ENCODE results near the gene OGFOD2.

The OGFOD2 gene

DNA sequence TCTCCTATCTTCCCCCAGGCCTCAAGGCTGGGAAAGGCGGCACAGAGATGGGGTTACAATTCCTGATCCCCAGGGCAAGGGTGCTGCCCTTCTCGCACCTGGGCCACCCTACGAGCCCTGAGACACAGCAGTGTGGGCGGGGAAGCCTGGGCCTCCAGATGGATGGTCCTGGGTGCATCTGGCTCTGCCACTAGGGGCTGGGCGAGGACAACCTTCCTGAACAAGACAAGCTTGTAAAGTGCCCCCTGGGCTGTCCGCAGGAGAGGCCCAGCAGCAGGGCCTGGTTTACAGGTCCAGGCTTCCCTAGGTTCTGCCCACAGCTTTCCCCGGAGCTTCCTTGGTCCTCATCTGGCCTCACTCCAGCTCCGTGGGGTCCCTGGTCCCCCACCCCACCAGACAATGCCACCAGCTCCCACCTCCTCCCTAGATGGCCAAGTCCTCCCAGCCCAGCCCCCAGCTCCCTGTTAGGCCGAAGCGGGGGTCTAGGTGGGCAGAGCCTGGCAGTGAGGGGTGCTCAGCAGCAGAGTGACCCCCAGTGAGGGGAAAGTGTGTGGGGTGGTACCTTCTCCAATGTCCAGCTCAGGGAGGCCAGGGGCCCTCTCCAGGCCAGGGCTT, 14.3 kb downstream of the OGFOD2 start:
- no peak for DNase-seq

DNA sequence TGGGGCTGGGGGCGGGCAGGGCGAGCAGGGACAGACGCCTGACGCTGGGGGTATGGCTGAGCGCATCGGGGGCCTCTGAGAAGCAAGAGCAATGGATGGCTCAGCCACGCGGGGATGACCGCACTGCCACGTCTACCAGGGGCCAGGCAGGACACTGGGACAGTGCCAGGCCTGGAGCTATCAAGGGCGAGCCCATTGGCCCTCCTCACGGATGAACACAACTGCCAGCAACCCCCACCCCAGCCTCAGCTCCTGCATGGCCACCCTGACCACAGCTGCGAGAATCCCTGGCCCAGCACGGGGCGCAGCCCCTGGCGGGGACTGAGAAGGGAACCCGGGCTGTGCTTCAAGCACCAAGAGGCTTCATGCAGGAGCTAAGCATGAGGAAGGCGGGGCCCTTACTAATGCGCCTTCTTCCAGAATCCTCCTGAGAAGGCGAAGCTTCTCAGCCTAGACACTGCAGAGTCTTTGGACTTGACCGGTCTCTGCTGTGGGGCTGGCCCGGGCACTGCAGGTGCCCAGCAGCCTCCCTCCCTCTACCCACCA, 14.9 kb downstream of the OGFOD2 start:
- no peak for DNase-seq

GRCh38 chr12:122990561-122990960, 15.5 kb downstream of the OGFOD2 start:
- no peak for DNase-seq

DNA sequence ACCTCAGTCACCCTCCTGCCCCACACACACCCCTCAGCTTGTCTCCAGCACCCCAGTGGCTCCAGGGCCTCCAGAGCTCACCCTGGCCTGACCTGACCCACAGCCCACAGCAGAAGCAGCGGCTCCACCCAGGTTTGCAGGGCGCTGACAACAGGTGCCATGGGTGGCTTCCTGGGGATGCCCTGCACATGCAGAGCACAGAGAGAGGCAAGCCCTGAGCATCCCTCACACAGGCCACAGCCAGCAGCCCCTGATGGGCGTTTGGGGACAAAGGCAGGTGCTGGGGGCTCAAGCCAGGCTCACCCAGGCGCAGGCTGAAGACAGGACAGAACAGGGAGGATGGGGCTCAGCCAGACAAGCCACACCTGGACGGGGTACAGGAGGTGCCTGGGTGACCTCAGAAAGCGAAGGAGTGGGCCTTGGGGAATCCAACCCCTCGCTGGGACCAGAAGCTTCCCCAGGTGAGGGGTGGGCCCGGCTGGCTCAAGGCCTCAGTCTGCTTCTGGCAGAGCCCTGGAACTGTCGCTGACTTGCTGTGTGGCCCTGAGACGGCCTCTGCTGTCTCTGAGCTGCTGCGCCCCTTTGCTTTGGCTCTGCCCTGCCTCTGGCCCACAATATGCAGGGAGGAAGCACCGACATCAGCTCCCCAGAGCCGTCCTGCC, 16.0 kb downstream of the OGFOD2 start:
- no peak for DNase-seq

DNA sequence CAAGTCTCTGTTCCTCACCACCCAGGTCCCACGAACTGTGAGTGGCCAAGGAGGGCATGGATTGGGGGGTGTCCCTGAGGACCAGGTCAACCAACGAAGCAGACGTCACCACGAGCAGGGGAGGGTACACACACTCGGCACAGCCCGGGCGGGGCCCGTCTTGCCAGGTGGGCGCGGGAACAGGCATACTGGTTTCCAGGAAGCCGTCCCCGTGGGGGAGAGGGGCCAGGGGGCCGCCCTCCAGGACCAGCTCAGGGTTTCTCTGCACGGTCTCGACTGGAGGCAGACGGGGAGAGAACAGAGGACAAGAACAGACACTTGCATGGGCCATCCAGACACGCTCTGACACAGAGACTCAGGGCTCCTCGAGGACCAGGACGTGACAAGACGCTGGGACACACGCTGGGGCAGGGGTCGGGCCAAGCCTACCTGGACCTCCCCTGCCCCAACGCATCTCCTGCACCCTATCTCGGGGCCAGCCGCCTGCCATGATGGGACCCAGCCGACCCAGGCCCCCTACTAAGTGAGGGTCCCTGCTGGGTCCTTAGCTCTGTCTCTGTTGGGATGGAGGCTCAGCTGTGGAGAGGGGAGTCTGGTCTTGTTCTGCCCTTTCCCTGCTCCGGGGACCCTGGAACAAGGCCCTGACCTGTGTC, 16.7 kb downstream of the OGFOD2 start:
- DNase-seq = no peak

DNA sequence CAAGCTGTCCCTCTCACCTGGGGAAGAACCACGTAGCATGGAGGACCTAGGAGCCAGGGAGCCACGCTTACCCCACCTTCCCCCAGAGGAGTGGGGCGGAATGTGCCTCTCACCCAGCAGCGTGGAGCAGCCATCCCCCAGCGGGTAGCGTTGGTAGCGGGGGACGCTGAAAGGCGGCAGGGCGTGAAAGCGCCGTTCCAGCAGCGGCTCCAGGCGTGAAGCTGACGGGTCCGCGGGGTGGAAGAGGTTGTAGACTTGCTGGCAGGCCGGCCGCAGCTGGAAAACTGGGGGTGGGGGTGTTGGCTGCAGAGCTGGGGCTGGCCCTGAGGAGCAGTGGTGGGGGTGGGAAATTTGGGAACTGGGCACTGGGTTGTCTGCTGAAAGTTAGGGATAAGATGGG, 17.3 kb downstream of the OGFOD2 start:
- no peak for DNase-seq

DNA sequence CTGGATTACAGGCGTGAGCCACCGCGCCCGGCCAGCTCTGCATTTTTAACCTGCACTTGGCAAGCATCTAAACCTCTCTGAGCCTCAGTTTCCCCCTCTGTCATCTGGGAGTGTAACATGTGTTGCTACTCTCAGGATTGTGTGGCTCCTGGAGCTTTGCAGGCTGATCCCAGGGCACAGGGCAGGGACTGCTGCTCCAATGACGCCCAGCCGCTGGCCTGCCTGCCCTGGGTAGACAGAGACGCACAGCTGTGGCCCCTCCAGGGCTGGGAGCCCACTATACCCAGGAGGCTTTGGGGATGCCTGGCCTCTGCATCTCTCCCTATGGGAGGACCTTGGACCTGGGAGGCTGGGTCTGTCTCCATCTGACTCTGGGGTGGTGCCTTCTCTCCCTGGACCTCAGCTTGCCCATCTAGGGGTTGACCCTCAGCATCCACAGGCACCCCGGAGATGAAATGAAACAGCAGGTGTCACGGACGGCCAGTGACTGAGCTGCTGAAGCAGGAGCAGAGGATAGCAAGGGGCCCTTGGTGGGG, 19.2 kb downstream of the OGFOD2 start:
- DNase-seq = no peak

DNA sequence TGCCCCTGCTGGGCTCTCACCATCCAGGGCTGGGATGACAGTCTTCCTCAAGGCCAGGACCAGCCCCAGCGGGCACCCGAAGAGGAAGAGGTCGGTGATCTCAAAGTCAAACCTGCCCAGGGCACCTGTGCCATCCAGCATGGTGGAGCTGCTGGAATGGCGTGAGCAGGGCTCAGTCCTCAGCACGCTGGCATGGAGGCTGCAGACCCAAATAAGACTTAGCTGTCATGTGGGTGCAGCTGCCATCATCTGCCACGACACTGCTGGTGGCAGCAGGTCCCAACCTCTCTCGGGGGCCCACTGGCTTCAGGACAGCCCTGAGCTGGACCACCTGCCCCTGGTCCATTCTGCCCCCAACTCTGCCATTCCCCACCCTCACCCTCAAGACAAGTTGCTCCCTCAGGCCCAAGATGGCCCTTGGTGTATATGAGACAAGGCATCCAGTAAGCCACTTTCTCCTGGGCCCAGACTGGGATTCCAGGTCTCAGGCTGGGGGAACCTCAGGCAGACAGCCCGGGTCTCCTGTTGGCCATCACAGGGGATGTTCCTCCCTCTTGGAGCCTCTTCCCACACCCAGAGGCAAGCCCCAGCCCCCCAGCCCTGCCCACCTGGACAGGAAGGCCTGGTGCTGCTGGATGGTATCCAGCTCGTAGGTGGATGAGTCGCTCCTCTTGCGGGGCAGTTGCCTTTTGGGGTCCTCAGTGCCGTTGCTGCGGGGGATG, 19.9 kb downstream of the OGFOD2 start:
- no peak for DNase-seq

DNA sequence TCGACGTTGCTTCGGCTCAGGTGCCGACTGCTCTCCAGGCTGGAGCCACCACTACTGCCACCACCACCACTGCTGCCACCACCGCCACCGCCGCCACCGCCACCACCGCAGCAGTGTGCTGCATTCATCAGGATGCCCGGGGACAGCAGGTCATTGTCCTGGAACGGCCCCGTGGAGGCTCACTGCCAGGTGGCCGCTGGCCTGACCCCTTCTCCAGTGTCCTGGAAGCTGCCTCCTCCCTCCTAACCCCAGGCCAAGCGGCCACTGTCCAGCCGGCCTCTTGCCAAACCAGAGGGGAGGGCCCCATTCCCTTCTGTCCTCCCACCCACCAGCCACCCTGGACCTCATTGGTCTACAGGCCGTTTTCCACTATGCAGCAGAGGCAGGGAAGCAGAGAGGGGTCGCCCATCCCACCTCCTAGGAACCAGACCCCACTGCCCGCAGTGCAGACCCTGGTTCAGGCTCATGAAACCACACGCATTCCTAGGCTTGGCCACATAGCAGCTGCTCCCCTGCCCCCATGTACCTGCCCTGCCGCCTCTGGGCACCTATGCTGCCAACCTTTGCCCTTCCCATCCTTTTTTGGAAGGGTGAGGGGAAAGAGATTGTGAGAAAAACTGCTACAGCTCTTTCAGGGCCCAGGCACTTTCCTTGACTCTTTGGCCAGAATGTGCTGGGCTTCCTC, 20.6 kb downstream of the OGFOD2 start:
- DNase-seq = peak in 2 of 14 donors; percentile 25 to 38

DNA sequence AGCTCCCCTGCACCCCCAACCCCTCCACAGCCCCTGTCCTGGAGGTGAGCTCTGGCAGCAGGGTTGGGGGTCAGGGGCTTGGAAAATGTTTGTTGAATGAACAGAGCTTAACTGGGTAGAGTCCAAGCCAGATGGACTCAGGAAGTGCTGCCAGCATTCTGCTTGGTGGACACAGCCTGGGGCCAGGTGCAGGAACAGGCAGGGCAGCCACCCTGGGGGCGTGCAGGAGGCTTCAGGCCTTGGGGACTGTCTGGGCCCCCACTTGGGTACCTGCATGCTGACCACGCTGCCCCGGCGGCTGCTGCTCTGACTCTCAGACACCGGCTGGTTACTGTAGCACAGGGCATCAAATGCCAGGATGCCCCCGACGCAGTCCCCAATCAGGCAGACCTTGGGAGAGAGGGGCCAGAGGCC, 21.2 kb downstream of the OGFOD2 start:
- no peak for DNase-seq

DNA sequence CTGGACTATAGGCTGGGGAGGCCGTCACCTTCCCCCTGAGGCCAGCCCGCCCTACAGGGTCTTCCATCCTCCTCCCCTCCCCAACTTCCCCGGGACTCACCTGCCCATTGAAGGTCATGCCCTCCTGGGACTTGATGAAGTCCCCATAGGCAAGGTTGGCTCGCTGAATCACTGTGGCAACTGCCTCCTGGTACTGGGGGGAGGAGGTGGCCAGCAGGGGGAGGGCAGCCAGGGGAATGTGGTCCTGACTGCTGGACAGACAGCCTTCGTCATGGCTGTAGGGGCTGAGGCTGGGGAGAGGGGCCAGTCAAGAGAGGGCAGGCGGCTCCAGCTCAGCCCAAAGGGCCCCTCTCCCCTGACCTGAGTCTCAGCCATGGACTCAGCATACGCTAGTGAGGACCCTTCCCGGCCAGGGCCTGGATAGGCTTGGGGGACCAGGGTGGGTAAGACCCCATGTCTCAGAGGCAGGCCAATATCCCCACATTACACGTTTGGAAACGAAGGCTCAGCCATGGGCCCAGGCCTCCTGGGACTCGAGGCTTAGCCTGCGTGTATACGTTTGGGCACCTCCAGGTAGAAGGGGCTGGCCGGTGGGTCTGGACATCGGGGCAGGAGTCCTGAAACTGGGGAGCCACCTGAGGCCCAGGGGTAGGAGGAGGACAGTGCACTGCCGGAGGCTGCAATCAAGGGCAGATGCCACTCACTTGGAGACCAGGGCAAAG, 21.7 kb downstream of the OGFOD2 start:
- DNase-seq = no peak

DNA sequence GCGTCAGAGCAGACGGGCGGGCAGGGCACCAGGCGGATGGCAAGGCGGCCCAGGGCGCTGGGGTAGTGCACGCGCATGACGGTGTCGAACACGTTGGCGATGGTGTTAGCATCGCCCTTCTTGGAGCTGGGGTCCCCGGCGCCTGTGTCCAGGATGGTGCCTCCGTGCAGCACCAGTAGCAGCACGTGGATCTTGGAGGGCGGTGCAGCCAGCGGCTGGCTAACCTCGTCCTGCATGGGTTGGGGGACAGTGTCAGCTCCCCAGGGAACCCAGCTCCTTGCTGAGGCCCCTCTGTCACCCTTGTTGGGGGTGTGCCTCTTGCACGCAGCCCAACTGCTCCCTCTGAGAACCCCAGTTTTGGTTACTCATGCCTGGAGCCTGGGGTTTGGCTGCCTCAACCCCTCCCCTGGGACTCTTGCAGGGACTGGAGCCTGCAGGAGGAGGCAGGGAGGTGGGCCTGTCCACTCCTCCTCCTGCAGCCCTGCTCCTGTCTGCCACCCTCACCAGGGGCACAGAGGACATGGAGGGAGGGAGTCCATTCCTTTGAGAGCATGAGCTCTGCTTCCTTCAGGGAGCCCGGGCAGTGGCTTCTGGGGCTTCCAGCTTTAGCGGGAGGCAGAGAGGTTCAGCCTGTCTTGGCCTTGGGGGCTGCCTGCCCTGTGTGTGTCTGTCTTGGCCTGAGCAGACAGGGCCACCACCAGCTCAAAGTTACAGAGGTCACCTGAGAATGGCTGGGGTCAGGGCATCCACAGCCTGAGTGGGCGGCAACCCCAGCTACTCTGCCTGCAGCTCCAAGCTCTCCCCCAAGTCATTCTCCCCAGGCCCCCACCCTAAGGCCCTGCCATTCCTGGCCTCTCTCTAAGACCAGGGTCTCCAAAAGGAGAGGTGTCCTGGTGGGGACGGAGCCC, 22.6 kb downstream of the OGFOD2 start:
- no peak for DNase-seq

GRCh38 chr12:122998316-122998715, 23.3 kb downstream of the OGFOD2 start:
- no peak for DNase-seq

DNA sequence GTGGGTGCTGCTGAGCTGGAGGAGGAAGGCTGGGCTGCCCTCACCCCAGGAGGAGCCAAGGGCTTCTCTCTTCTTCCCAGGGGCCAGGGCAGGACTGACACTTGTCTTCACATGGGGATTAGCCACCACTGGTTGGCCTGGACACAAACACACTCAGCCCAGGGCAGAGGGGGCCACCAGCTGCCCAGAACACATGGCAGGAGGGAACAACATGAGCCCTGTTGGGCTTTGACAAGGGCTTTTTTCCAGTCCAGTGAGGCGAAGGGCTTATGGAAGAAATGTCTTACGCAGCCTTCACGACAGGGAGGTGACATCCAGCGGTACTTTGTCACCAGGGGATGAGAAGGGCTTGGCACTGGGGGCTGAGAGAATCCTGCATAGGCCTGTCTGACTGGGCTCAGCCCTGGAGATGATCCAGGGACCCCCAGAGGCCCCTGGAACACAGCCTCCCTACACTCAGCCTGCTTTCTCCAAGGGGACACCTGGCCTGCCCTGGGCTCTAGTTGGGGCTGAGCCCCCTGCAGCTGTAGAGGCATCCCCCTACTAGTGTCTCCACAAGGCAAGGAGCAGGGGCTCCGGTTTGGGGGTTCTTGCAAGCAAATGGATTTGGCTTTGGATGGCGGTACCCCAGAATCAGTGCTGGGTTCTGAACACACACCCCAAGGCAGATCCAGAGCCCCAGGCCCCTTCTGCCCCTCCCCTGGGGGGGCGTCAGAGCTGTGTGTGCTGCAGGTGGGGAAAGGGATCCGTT, 24.3 kb downstream of the OGFOD2 start:
- DNase-seq = peak in 4 of 14 donors; percentile 12 to 69 (median 23)

DNA sequence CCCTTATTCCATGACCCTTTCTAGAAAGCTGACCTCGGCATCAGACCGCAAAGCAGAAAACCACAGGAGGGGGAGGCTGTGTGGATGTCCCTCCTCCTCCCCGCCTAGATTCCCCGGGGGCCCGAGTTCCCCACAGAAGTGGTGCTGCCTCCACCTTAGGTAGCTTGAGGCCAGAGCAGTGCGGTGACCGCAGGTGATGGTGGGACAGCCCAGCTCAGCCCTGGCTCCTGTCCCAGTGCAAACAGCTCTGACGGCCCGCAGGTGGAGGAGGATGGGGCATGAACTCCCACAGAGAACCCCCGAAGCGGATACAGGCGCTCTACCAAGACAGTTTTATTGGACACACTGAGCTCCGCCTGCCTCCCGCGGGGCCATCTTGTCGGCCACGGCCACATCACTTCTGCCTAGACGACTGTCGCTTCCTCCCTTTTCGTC, 25.0 kb downstream of the OGFOD2 start:
- DNase-seq = no peak

DNA sequence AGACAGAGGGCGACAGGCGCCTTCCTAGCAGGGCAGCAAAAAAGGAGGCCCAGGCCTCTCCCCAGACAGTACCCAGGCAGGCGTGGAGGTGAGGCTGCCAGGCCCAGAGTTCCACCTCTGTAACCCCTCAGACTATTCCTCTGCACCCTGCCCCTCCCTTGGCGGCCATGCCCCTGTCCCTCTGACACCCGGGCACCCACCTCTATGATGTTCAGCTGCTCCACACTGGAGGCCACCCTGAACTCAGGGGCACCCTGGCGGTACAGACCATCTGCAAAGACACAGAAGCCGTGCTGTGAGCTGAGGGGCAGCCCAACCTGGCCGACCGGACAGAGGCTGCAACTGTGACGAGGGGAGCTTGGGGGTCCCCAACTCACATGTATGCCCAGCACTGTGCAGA, 25.5 kb downstream of the OGFOD2 start:
- no peak for DNase-seq

DNA sequence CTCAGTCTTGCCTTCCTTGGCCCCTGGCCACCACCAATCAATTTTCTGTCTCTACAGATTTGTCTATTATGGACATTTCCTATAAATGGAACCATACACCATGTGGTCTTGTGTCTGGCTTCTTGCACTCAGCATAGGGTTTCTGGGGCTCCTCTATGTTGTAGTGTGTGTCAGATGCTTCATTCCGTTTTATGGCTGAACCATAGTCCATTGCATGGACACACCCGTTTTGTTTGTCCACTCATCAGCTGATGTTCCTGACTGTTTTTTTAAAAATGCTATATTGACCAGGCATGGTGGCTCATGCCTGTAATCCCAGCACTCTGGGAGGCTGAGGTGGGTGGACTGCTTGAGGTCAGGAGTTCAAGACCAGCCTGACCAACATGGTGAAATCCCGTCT, 26.4 kb downstream of the OGFOD2 start:
- DNase-seq = no peak

DNA sequence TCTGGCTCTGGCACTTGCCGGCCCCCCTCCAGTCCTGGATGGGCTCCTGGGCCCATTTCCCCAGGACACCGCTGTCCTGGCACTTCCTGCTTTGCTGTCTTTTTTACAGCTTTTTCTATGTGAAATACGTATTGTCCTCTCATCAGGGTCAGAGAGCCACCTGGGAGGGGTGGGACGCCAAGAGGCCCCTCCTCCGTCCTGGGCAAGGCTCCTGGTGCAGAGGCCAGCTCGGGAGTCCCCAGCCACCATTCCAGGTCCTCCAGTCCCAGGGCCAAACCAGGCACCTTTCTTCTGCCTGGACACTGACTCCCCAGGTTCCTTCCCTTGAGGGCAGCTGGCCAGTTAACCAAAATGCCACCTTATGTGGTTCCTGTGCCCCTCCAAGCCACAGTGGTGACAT, 28.2 kb downstream of the OGFOD2 start:
- DNase-seq = no peak

DNA sequence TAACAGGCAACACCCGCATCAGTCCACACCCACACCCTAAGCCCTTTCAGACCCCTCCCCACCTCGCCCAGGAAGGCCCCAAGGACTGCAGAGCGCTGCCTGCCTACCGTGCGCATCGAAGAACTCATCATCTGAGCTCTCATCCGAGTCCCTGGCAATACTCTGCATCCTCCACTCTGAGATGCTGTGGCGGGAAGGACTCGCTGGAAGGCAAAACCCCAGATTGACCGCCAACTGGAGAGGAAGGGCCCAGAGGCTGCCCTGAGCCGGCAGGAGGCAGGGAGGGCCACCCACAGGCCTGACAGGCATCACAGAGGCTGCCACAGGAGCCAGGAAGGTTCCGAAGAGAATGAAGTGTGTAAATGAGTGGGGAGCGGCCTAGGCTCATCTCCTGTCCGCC, 29.2 kb downstream of the OGFOD2 start:
- DNase-seq = no peak

All from C1 segment of cervical spinal cord (tissue), 14 donors.